DMS53 (cell line): ENCODE results near the gene MIB1.
A peak's percentile ranks its signal among the peaks of the same experiment; 100 is the strongest.

Experiments
- DNase-seq: peaks from one replicate; lab custom pipeline; 2025; lab: John Stamatoyannopoulos, UW

MIB1 gene

DNA sequence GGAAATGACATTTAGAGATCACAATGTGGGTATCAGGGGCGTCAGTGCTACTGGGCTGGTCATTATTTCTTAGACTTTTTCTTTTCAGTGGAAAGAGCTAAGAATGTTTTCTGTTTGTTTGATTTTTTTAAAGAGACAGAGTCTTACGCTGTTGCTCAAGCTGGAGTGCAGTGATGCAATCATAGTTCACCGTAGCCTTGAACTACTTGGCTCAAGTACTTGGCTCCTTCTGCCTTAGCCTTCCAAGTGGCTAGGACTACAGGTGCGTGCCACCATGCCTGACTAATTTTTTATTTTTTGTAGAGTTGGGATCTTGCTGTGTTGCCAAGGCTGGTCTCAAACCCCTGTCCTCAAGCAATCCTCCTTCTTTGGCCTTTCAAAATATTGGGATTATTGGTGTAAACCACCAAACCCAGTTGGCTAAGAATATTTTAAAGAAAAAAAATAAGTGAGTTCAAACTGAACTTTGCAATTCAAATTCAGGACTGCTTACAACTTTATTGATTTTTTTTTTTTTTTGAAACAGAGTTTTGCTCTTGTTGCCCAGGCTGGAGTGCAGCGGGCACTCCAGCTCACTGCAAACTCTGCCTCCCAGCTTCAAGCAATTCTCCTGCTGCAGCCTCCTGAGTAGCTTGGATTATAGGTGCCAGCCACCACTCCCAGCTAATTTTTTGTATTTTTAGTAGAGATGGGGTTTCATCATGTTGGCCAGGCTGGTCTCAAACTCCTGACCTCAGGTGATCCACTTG lies 154.2 kb downstream of the MIB1 start:
- DNase-seq, result no peak

- DNase-seq, result no peak
Observed at GRCh38 chr18:21896732-21897336, 156.2 kb downstream of the MIB1 start.

DNA sequence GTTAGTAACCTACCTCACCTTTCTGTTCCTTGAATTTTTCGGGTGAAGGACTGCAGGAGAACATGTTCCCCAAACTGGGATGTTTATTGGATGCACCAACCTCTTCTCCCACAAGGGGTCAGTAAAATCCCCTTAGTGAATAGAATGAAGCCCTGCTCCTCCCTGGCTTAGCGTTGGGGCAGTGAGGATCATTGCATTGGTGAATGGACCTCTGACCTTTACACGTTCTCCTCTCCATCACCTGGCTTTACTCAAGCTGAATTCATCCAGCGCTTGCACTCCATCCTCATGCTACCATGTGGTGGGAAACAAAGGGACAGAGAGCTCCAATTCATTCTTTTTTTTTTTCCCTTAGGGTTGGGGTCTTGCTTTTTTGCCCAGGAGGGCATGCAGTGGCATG lies 157.2 kb downstream of the MIB1 start:
- peak; percentile 70 for DNase-seq

GRCh38 chr18:21900605-21901352 lies 160.2 kb downstream of the MIB1 start:
- no peak for DNase-seq

- no peak for DNase-seq
Observed at GRCh38 chr18:21901423-21901945, 160.9 kb downstream of the MIB1 start.

DNA sequence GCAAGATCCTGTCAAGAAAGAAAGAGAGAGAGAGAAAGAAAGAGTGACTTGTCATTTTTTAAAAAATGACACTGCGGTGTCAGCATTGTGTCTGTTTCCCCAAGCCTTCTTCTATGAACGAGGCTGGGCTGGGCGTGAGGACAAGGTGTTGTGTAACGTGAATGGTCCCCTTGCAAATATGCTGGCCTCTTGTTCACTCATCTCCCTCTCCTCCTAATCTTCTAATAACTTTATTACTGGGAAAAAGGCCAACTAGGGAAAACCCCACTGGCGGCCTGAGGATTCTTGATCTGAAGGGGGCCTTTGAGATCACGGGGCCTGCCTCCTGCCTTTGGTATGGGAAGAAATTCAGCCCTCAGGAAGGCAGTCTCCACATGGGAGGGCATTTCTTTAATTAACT lies 163.1 kb downstream of the MIB1 start:
- no peak for DNase-seq

- no peak for DNase-seq
Observed at GRCh38 chr18:21904856-21905255, 164.3 kb downstream of the MIB1 start.

GRCh38 chr18:21907451-21907850 lies 166.9 kb downstream of the MIB1 start:
- no peak for DNase-seq

GRCh38 chr18:21908711-21909110 lies 168.1 kb downstream of the MIB1 start:
- no peak for DNase-seq

DNA sequence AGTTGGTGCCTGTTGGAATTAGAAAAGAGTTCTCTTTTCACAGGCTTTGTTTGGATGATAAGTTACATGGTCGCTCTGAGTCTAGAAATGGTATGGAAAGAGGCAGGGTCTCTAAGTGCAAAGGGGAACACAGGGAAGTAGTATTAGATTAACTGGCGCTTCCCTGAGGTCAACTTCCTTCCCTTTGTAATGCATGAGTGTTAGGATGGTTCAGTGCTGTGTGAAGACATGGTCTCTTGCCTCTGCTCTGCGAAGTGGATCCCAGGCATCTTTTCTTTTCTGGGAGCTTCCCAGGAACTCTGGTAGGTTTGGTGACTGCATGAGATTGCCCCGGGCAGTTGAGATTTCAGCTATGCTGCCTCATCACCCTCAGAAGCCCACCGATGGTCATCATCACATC lies 170.3 kb downstream of the MIB1 start:
- no peak for DNase-seq

GRCh38 chr18:21911551-21911950 lies 171.0 kb downstream of the MIB1 start:
- DNase-seq, result no peak

- peak; percentile 8 for DNase-seq
Observed at GRCh38 chr18:21912339-21913239, 172.0 kb downstream of the MIB1 start.

GRCh38 chr18:21914739-21915319 lies 174.2 kb downstream of the MIB1 start:
- peak; percentile 56 for DNase-seq

- no peak for DNase-seq
Observed at GRCh38 chr18:21915546-21915945, 175.0 kb downstream of the MIB1 start.

DNA sequence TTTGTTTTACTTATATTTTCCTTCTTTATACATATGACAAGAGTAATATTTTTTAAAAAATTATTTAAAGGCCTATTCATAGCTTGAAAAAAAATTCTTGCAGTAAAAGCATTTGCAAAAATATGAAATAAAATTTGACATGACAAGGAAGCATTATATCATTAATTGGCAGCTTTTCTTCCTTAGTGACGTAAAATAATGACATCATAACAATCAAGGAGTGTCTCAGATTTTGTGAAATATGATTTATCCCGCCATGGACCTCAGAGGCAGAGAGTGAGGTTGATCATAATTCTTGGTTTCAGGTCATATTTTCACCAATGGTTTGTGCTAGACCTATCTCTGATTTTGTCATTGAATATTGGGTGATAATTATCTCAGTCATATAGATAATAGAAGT lies 176.0 kb downstream of the MIB1 start:
- no peak for DNase-seq

- no peak for DNase-seq
Observed at GRCh38 chr18:21918693-21919092, 178.1 kb downstream of the MIB1 start.
